ENCODE data around the gene TSFM. TPM values are rescaled to one million over a fixed set of nuclear protein-coding genes. Genes with fewer than 3 reads are reported as not detected.

The TSFM gene
- total and polyA plus RNA-seq, 2 of the 13 experiments (the other 11 are each of a cell fraction or from before 2014, with no cell fraction given): 29.8 to 68.3 TPM

GRCh38 chr12:57765003-57765697 lies 17.4 kb upstream of the TSFM start (continued):
- TF ChIP-seq STAG1 (CRISPR knock-in tag; IDR thresholded peaks at IDR 0.05) (peak; percentile 38), HOXD1 (CRISPR knock-in tag; IDR thresholded peaks at IDR 0.05) (0 out of 2 replicates have a peak, but pooled peaks have one; percentile 50), CBX1 (IDR thresholded peaks at IDR 0.05; ENCODE audit: low read depth) (peak; percentile 48), ETV6 (CRISPR knock-in tag; conservative IDR thresholded peaks at IDR 0.05) (0 out of 2 replicates have a peak, but pooled peaks have one; percentile 30), HDAC2 (CRISPR knock-in tag; IDR thresholded peaks at IDR 0.05) (peak; percentile 24; the same call in 1 of the 2 replicates), ZFX (CRISPR knock-in tag; IDR thresholded peaks at IDR 0.05; ENCODE audit: low read depth) (0 out of 2 replicates have a peak, but pooled peaks have one; percentile 41), SALL1 (CRISPR knock-in tag; IDR thresholded peaks at IDR 0.05) (peak; percentile 41; the same call in 1 of the 2 replicates), ZNF776 (CRISPR knock-in tag; IDR thresholded peaks at IDR 0.05) (peak; percentile 39; the same call in 1 of the 2 replicates), SNAPC2 (CRISPR knock-in tag; IDR thresholded peaks at IDR 0.05) (peak; percentile 57; the same call in 1 of the 2 replicates), GATAD2A (CRISPR knock-in tag; IDR thresholded peaks at IDR 0.05) (no peak), GMEB1 (CRISPR knock-in tag; IDR thresholded peaks at IDR 0.05; ENCODE audit: borderline replicate concordance) (peak; percentile 34; the same call in 1 of the 2 replicates), KDM2A (CRISPR knock-in tag; IDR thresholded peaks at IDR 0.05; ENCODE audit: borderline replicate concordance, low read depth) (peak; percentile 81), POLR2G (IDR thresholded peaks at IDR 0.05; ENCODE audit: low read depth, low read length) (peak; percentile 47; the same call in 1 of the 2 replicates), RFXAP (CRISPR knock-in tag; IDR thresholded peaks at IDR 0.05; ENCODE audit: borderline replicate concordance) (0 out of 2 replicates have a peak, but pooled peaks have one; percentile 23), ZNF280D (CRISPR knock-in tag; IDR thresholded peaks at IDR 0.05) (no peak; the same call in 1 of the 2 replicates)
- TF ChIP-seq, protein P1, sequence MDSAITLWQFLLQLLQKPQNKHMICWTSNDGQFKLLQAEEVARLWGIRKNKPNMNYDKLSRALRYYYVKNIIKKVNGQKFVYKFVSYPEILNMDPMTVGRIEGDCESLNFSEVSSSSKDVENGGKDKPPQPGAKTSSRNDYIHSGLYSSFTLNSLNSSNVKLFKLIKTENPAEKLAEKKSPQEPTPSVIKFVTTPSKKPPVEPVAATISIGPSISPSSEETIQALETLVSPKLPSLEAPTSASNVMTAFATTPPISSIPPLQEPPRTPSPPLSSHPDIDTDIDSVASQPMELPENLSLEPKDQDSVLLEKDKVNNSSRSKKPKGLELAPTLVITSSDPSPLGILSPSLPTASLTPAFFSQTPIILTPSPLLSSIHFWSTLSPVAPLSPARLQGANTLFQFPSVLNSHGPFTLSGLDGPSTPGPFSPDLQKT (CRISPR knock-in tag; IDR thresholded peaks at IDR 0.05; ENCODE audit: borderline replicate concordance): no peak
- TF ChIP-seq, protein P2, sequence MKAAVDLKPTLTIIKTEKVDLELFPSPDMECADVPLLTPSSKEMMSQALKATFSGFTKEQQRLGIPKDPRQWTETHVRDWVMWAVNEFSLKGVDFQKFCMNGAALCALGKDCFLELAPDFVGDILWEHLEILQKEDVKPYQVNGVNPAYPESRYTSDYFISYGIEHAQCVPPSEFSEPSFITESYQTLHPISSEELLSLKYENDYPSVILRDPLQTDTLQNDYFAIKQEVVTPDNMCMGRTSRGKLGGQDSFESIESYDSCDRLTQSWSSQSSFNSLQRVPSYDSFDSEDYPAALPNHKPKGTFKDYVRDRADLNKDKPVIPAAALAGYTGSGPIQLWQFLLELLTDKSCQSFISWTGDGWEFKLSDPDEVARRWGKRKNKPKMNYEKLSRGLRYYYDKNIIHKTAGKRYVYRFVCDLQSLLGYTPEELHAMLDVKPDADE (CRISPR knock-in tag; IDR thresholded peaks at IDR 0.05): 0 out of 2 replicates have a peak, but pooled peaks have one; percentile 19
- TF ChIP-seq, protein P3, sequence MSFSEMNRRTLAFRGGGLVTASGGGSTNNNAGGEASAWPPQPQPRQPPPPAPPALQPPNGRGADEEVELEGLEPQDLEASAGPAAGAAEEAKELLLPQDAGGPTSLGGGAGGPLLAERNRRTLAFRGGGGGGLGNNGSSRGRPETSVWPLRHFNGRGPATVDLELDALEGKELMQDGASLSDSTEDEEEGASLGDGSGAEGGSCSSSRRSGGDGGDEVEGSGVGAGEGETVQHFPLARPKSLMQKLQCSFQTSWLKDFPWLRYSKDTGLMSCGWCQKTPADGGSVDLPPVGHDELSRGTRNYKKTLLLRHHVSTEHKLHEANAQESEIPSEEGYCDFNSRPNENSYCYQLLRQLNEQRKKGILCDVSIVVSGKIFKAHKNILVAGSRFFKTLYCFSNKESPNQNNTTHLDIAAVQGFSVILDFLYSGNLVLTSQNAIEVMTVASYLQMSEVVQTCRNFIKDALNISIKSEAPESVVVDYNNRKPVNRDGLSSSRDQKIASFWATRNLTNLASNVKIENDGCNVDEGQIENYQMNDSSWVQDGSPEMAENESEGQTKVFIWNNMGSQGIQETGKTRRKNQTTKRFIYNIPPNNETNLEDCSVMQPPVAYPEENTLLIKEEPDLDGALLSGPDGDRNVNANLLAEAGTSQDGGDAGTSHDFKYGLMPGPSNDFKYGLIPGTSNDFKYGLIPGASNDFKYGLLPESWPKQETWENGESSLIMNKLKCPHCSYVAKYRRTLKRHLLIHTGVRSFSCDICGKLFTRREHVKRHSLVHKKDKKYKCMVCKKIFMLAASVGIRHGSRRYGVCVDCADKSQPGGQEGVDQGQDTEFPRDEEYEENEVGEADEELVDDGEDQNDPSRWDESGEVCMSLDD (CRISPR knock-in tag; IDR thresholded peaks at IDR 0.05; ENCODE audit: borderline replicate concordance): peak; percentile 51; the same call in 1 of the 2 replicates
